Measurements from ENCODE around the gene RFWD3. TPM values are rescaled to one million over a fixed set of nuclear protein-coding genes. Genes with fewer than 3 reads are reported as not detected.
"Not testable (repeated sequence)": the region's sequence is repeated elsewhere in the genome, so short reads cannot be mapped to it uniquely, and the experiment has no call there.

The RFWD3 gene
- polyA plus RNA-seq, 1 experiment = 20.2 TPM

DNA sequence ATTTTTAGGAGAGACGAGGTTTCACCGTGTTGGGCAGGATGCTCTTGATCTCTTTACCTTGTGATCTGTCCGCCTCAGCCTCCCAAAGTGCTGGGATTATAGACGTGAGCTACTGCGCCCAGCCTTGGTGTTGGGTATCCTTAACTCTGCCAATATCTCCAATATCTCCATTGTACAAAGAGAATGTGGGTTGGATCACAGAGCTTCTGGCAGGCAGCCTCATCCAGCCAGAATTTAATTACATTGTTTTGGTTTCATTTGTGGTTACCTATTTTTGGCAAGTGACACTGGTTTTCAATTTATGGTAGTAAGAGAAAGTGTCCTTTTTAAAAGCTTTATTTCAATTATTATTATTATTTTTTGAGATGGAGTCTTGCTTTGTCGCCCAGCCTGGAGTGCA, 14.0 kb upstream of the RFWD3 start:
- Histone ChIP-seq H3K4me3 (ENCODE audit: low read depth, low read length) (no peak overlapping the region), H3K36me3 (ENCODE audit: control insufficient read depth, insufficient read depth, low read length) (peaks cover 5% of the 10 kb centered on the region), H3K27me3 (ENCODE audit: control insufficient read depth, insufficient read depth, low read length) (no peaks in the 10 kb centered on the region)
- POLR2A ChIA-PET = interaction anchor here (0.5 kb wide), 1 partner anchor 14 kb away, joined by 12 read pairs; the partner anchor contains the start of gene RFWD3
- TF ChIP-seq, protein P1, sequence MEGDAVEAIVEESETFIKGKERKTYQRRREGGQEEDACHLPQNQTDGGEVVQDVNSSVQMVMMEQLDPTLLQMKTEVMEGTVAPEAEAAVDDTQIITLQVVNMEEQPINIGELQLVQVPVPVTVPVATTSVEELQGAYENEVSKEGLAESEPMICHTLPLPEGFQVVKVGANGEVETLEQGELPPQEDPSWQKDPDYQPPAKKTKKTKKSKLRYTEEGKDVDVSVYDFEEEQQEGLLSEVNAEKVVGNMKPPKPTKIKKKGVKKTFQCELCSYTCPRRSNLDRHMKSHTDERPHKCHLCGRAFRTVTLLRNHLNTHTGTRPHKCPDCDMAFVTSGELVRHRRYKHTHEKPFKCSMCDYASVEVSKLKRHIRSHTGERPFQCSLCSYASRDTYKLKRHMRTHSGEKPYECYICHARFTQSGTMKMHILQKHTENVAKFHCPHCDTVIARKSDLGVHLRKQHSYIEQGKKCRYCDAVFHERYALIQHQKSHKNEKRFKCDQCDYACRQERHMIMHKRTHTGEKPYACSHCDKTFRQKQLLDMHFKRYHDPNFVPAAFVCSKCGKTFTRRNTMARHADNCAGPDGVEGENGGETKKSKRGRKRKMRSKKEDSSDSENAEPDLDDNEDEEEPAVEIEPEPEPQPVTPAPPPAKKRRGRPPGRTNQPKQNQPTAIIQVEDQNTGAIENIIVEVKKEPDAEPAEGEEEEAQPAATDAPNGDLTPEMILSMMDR (IDR thresholded peaks at IDR 0.05; ENCODE audit: insufficient read depth, low read depth, low read length) = no peak
- CTCF ChIA-PET = interaction anchor here (0.9 kb wide), 2 partner anchors 10 to 29 kb away, joined by 3 to 4 read pairs; no protein-coding TSS in a partner anchor
- no peak for DNase-seq (ENCODE audit: low read depth)

DNA sequence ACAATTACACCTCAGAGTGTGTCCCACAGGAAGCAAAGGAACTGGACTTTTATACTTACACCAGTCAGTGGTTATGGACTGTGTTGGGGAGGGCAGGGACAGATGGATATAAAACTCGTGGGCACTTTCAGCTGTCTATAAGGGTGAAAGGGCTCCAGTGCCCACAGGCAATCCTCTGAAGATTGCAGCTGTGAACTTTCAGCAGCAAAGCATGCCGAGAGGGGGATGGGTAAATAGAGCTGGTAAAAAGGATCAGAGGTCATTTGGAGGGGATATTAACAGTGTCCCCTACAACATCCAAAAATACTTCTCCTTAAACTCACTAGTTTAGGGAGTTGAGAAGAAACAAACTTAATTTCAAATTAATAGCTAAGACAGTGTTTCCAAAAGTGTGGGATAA, 13.3 kb upstream of the RFWD3 start:
- no peak for DNase-seq (ENCODE audit: low read depth)
- no peak overlapping the region for H3K4me3 ChIP-seq (ENCODE audit: low read depth, low read length)
- ChIA-PET POLR2A (interaction anchor here (0.5 kb wide), 1 partner anchor 13 kb away, joined by 12 read pairs; the partner anchor contains the start of gene RFWD3), CTCF (interaction anchor here (0.9 kb wide), 1 partner anchor 28 kb away, joined by 4 read pairs; no protein-coding TSS in a partner anchor)
- peaks cover 4% of the 10 kb centered on the region for H3K36me3 ChIP-seq (ENCODE audit: control insufficient read depth, insufficient read depth, low read length)
- TF ChIP-seq, protein P1 (IDR thresholded peaks at IDR 0.05; ENCODE audit: insufficient read depth, low read depth, low read length) = no peak
- H3K27me3 ChIP-seq (ENCODE audit: control insufficient read depth, insufficient read depth, low read length) = no peaks in the 10 kb centered on the region

DNA sequence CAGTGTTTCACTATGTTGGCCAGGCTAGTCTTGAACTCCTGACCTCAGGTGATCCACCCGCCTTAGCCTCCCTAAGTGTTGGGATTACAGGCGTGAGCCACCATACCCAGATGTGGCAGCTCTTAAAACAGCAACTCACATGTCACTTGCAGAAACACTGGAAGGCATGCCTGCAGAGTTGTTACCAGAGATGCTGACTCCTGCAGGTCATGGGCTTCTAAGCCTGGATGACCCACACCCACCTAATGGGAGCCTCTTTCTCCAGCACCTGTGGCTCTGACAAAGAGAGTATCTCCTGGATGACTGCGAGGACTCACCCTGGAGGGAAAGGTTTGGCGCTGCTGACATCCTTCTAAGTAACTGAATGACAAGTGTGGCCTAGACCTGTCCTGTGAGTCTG, 11.2 kb upstream of the RFWD3 start:
- DNase-seq (ENCODE audit: low read depth) = no peak
- ChIA-PET POLR2A (no interaction called here), CTCF (interaction anchor here (0.5 kb wide), 1 partner anchor 30 kb away, joined by 4 read pairs; no protein-coding TSS in a partner anchor)
- Histone ChIP-seq H3K4me3 (ENCODE audit: low read depth, low read length) (no peak overlapping the region), H3K27me3 (ENCODE audit: control insufficient read depth, insufficient read depth, low read length) (no peaks in the 10 kb centered on the region), H3K36me3 (ENCODE audit: control insufficient read depth, insufficient read depth, low read length) (peaks cover 3% of the 10 kb centered on the region)
- TF ChIP-seq, protein P1 (IDR thresholded peaks at IDR 0.05; ENCODE audit: insufficient read depth, low read depth, low read length) = no peak

DNA sequence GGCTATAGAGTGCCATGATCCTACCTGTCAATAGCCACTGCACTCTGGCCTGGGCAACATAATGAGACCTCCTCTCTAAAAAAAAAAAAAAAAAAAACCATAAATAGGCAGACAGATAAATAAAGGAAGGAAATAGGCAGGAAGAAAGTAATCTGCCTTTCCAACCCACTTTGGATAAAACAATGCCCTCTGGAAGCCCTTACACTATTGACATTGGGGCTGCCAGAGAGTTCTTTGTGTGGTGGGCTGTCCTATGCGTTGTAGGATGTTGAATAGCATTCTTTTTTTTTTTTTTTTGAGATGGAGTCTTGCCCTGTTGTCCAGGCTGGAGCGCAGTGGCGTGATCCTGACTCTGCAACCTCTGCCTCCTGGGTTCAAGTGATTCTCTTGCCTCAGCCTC, 7.2 kb upstream of the RFWD3 start:
- no peak for DNase-seq (ENCODE audit: low read depth)
- no peaks in the 10 kb centered on the region for H3K27me3 ChIP-seq (ENCODE audit: control insufficient read depth, insufficient read depth, low read length)
- ChIA-PET POLR2A (no interaction called here), CTCF (interaction anchor here (1.4 kb wide), 1 partner anchor 22 kb away, joined by 3 read pairs; no protein-coding TSS in a partner anchor)
- H3K36me3 ChIP-seq (ENCODE audit: control insufficient read depth, insufficient read depth, low read length) = no peaks in the 10 kb centered on the region; the same call in none of the 2 replicates
- TF ChIP-seq, protein P1 (IDR thresholded peaks at IDR 0.05; ENCODE audit: insufficient read depth, low read depth, low read length) = no peak
- H3K4me3 ChIP-seq (ENCODE audit: low read depth, low read length) = no peak overlapping the region

DNA sequence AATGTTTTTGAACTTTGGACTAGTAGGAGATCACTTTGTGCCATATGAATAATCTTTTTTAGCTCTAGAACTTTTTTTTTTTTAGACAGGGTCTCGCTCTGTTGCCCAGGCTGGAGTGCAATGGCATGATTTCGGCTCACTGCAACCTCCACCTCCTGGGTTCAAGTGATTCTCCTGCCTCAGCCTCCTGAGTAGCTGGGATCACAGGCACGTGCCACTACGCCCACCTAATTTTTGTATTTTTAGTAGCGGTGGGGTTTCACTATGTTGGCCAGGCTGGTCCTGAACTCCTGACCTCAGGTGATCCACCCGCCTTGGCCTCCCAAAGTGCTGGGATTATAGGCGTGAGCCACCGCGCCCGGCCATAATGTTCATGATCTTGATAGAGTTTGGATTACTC, 2.2 kb upstream of the RFWD3 start:
- H3K36me3 ChIP-seq (ENCODE audit: control insufficient read depth, insufficient read depth, low read length); CTCF ChIA-PET; H3K4me3 ChIP-seq (ENCODE audit: low read depth, low read length); POLR2A ChIA-PET; H3K27me3 ChIP-seq (ENCODE audit: control insufficient read depth, insufficient read depth, low read length); DNase-seq (ENCODE audit: low read depth): not testable (repeated sequence)

DNA sequence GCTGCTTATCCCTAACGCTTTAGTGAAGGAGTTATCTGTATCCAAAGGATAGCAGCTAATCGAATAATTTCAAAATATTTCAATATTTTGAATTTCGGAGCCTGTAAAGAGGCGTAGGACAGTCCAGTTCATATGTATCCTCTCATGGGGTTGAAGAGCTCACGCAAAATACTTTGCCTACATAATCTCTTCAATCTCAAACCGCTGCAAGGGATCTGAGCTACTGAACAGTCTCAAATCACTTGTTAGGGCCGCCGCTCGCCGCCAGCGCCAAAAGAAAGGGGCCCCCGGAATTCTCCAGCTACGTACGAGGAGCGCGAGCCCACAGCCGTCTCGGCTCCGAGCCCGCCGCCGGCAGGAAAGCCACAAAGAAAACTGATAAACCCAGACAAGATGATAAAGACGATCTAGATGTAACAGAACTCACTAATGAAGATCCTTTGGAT, 601 bp upstream of the RFWD3 start:
- ChIA-PET POLR2A (interaction anchor here (0.6 to 0.8 kb wide), 3 partner anchors 13 to 63 kb away, joined by 4 to 13 read pairs (median 12); no protein-coding TSS in a partner anchor), CTCF (interaction anchor here (1.7 to 2.1 kb wide), 2 partner anchors 16 to 195 kb away, joined by 5 to 15 read pairs; no protein-coding TSS in a partner anchor)
- DNase-seq (ENCODE audit: low read depth) = peak; percentile 0
- H3K36me3 ChIP-seq (ENCODE audit: control insufficient read depth, insufficient read depth, low read length) = peaks cover 7% of the 10 kb centered on the region
- no peaks in the 10 kb centered on the region for H3K27me3 ChIP-seq (ENCODE audit: control insufficient read depth, insufficient read depth, low read length)
- TF ChIP-seq, protein P1 (IDR thresholded peaks at IDR 0.05; ENCODE audit: insufficient read depth, low read depth, low read length) = no peak
- peak overlapping the region; percentile 48 for H3K4me3 ChIP-seq (ENCODE audit: low read depth, low read length)

Measured in BJ (cell line).